Breast epithelium (tissue), 4 donors: ENCODE measurements around the gene FXYD3. TPM values are rescaled to one million over a fixed set of nuclear protein-coding genes. Genes with fewer than 3 reads are reported as not detected.
A peak's percentile ranks its signal among the peaks of the same experiment; 100 is the strongest.

ENCODE experiments used
- DNase-seq, 2 donors: peaks; one replicate each; pipeline ENCODE4 v3.0.0-alpha.2; 2019; ENCODE audit warnings: low spot score in 2 of 2
- H3K27ac ChIP-seq, 2 donors: fragments of 200-600 bp; sonication (generic) in 1 of 2; one replicate each; pipeline ENCODE4 v1.5.1; 2016 to 2019; ENCODE audit warnings: mild to moderate bottlenecking in 1 of 2
- H3K27me3 ChIP-seq, 2 donors: fragments of 200-600 bp; sonication (generic) in 1 of 2; one replicate each; pipeline versions ENCODE4 v1.5.1 to v1.6.0; 2017 to 2019; ENCODE audit warnings: control low read depth in 1 of 2, mild to moderate bottlenecking in 1 of 2
- H3K36me3 ChIP-seq: fragments of 200-600 bp; one replicate; pipeline ENCODE4 v1.5.1; 2019
- H3K4me1 ChIP-seq, 2 donors: fragments of 200-600 bp; sonication (generic); one replicate each; pipeline ENCODE4 v1.5.1; 2016 to 2019; ENCODE audit warnings: control low read depth in 1 of 2
- H3K4me3 ChIP-seq, 3 donors: fragments of 200-600 bp; sonication (generic); 1 replicate in 2 of 3; 2 replicates in 1 of 3; pipeline ENCODE4 v1.5.1; 2016 to 2019; ENCODE audit warnings: mild to moderate bottlenecking in 3 of 3, moderate library complexity in 2 of 3
- H3K9me3 ChIP-seq, 2 donors: fragments of 200-600 bp; sonication (generic) in 1 of 2; one replicate each; pipeline ENCODE4 v1.5.1; 2016 to 2019; ENCODE audit warnings: control low read depth in 1 of 2
- CTCF ChIP-seq, 3 donors: fragments of 450-650 bp; IDR thresholded peaks; one replicate each; pipeline ENCODE4 v1.5.1; 2016 to 2017; ENCODE audit warnings: antibody characterized with exemption in 3 of 3, mild to moderate bottlenecking in 3 of 3, moderate library complexity in 3 of 3
- POLR2A ChIP-seq: fragments of 450-650 bp; IDR thresholded peaks from one replicate; pipeline ENCODE4 v1.6.1; 2016; ENCODE audit warnings: antibody characterized with exemption, mild to moderate bottlenecking, moderate library complexity
- POLR2AphosphoS5 ChIP-seq, 3 donors: sonication (generic); formaldehyde crosslinking; IDR thresholded peaks; one replicate each; pipeline ENCODE4 v1.6.1; 2017; ENCODE audit warnings: antibody characterized with exemption in 3 of 3
- intact Hi-C: fragments of 100-400 bp; cut with DNase I; formaldehyde crosslinking; loops from one replicate; pipeline ENCODE4 v1.15.1; 2023; ENCODE audit warnings: low total_unique reads
- total RNA-seq, 3 donors: library from RNA; depleted of rRNA; stranded (reverse); fragments of >200 nt; gene quantifications; one replicate each; pipeline ENCODE4 v1.1.0, GENCODE V29; 2016

Gene FXYD3
- total RNA-seq, 3 donors from 2014 or later: 135 to 318 TPM; not detected in 1

- peaks cover 20 to 24% of the 10 kb centered on the region in 2 donors for H3K9me3 ChIP-seq
- H3K36me3 ChIP-seq: no peaks in the 10 kb centered on the region
- intact Hi-C loops: no loop called here
Measured at GRCh38 chr19:35166100-35167063, 50.8 kb downstream of the FXYD3 start.

GRCh38 chr19:35167251-35168119 lies 51.9 kb downstream of the FXYD3 start:
- Histone ChIP-seq H3K4me1 (no peaks in the 10 kb centered on the region), H3K27me3 (no peaks in the 10 kb centered on the region), H3K36me3 (no peaks in the 10 kb centered on the region), H3K9me3 (peaks cover 17 to 24% of the 10 kb centered on the region in 2 donors), H3K4me3 (no peak overlapping the region), H3K27ac (peak overlapping the region; percentile 74 to 80)
- intact Hi-C loops: no loop called here
- no peak for TF ChIP-seq POLR2AphosphoS5 (IDR thresholded peaks at IDR 0.05)
- TF ChIP-seq CTCF (IDR thresholded peaks at IDR 0.05): no peak
- TF ChIP-seq POLR2A: no peak
- no peak for DNase-seq

More at GRCh38 chr19:35166100-35167063, 50.8 kb downstream of the FXYD3 start:
- DNase-seq: no peak
- Histone ChIP-seq H3K27me3 (no peaks in the 10 kb centered on the region), H3K27ac (peak overlapping the region; percentile 74 to 80), H3K4me1 (no peaks in the 10 kb centered on the region), H3K4me3 (no peak overlapping the region)
- TF ChIP-seq POLR2A (no peak), CTCF (IDR thresholded peaks at IDR 0.05) (no peak), POLR2AphosphoS5 (IDR thresholded peaks at IDR 0.05) (no peak)

GRCh38 chr19:35168196-35168595 lies 52.6 kb downstream of the FXYD3 start:
- H3K27ac ChIP-seq: peak overlapping the region; percentile 75 to 80
- no peaks in the 10 kb centered on the region for H3K27me3 ChIP-seq
- peak in 1 of 2 donors; percentile 74 for DNase-seq
- no peaks in the 10 kb centered on the region for H3K36me3 ChIP-seq
- no peak overlapping the region for H3K4me3 ChIP-seq
- no peaks in the 10 kb centered on the region for H3K4me1 ChIP-seq
- peaks cover 13 to 24% of the 10 kb centered on the region in 2 donors for H3K9me3 ChIP-seq
- intact Hi-C loops: no loop called here
- TF ChIP-seq POLR2A (no peak), POLR2AphosphoS5 (IDR thresholded peaks at IDR 0.05) (peak in 1 of 3 donors; percentile 13)

GRCh38 chr19:35169221-35169995 lies 53.8 kb downstream of the FXYD3 start:
- H3K4me1 ChIP-seq: no peaks in the 10 kb centered on the region
- H3K27me3 ChIP-seq: no peaks in the 10 kb centered on the region
- H3K9me3 ChIP-seq: peaks cover 9 to 17% of the 10 kb centered on the region in 2 donors
- peak overlapping the region; percentile 12 to 80 for H3K27ac ChIP-seq
- DNase-seq: no peak
- H3K4me3 ChIP-seq: no peak overlapping the region
- no peaks in the 10 kb centered on the region for H3K36me3 ChIP-seq
- intact Hi-C loops: no loop called here
- no peak for TF ChIP-seq CTCF (IDR thresholded peaks at IDR 0.05)
- TF ChIP-seq POLR2A: no peak
- no peak for TF ChIP-seq POLR2AphosphoS5 (IDR thresholded peaks at IDR 0.05)
